Neural cell (in vitro differentiated cells): Measurements from ENCODE around the gene SERPINE2.

Experiments used
- CTCF ChIP-seq: fragments of 450-650 bp; IDR thresholded peaks from 2 replicates; pipeline ENCODE4 v1.5.1; 2014; ENCODE audit warnings: antibody characterized with exemption, mild to moderate bottlenecking, moderate library complexity; ENCODE audit not compliant: poor library complexity, severe bottlenecking
- EZH2 ChIP-seq: fragments of 200-600, 300-800 bp; shearing (Covaris generic), sonication (generic); IDR thresholded peaks from 2 replicates; pipeline ENCODE4 v1.6.1; 2014; ENCODE audit warnings: antibody characterized with exemption, low read length, borderline replicate concordance, mild to moderate bottlenecking; ENCODE audit not compliant: insufficient read depth, poor library complexity, severe bottlenecking
- POLR2AphosphoS5 ChIP-seq: IDR thresholded peaks from 2 replicates; pipeline ENCODE4 v1.6.1; 2012

GRCh38 chr2:224036731-224037361 is 2.2 kb downstream of the SERPINE2 start:
- no peak for TF ChIP-seq POLR2AphosphoS5
- TF ChIP-seq EZH2, result no peak
- TF ChIP-seq CTCF, result no peak
